ENCODE data around the gene AGAP5. TPM values are rescaled to one million over a fixed set of nuclear protein-coding genes. Genes with fewer than 3 reads are reported as not detected.

Gene AGAP5
- total and polyA plus RNA-seq, 10 of the 15 experiments (the other 5 are each of a cell fraction or from before 2014, with no cell fraction given), result 0.68 to 8.5 (median 6.7) TPM; not detected in 1

GRCh38 chr10:73646598-73647041, 51.3 kb downstream of the AGAP5 start:
- Histone ChIP-seq H4K20me1 (ENCODE audit: control insufficient read depth, insufficient read depth) (no peaks in the 10 kb centered on the region), H3K4me2 (ENCODE audit: control insufficient read depth, insufficient read depth) (no peak overlapping the region), H2AFZ (ENCODE audit: control insufficient read depth, low read depth, low read length) (no peak overlapping the region), H3K27ac (ENCODE audit: control insufficient read depth, insufficient read depth) (no peak overlapping the region), H3K4me1 (ENCODE audit: control insufficient read depth, insufficient read depth, low read length) (peaks cover 34% of the 10 kb centered on the region), H3K79me2 (ENCODE audit: control insufficient read depth, insufficient read depth, low read length) (no peaks in the 10 kb centered on the region), H3K9me3 (replicated peaks; ENCODE audit: control insufficient read depth, insufficient read depth, low read length) (no peaks in the 10 kb centered on the region), H3K9ac (ENCODE audit: control insufficient read depth, insufficient read depth, low read length) (no peak overlapping the region), H3K36me3 (ENCODE audit: control insufficient read depth in 2 of 2, insufficient read depth in 2 of 2, low read length in 1 of 2) (no peaks in the 10 kb centered on the region), H3K4me3 (no peak overlapping the region), H3K27me3 (replicated peaks in 1 of 2; ENCODE audit: control insufficient read depth in 2 of 2, insufficient read depth in 2 of 2, low read length in 1 of 2) (no peaks in the 10 kb centered on the region)
- POLR2A ChIA-PET, result interaction anchor here (0.7 kb wide), 1 partner anchor 205 kb away, joined by 5 read pairs; no protein-coding TSS in a partner anchor
- BruUV-seq (replicated peaks), result no TSS peak
- RAD21 ChIA-PET (ENCODE audit: unreplicated experiment), result interaction anchor here (5.4 kb wide), 1 partner anchor 117 kb away, joined by 96 read pairs; no protein-coding TSS in a partner anchor
- SMC1A ChIA-PET (ENCODE audit: uncharacterized antibody, unreplicated experiment), result interaction anchor here (1.2 kb wide), 1 partner anchor 117 kb away, joined by 4 read pairs; no protein-coding TSS in a partner anchor
- ATAC-seq, result no peak
- TF ChIP-seq BMI1 (IDR thresholded peaks at IDR 0.05; ENCODE audit: borderline replicate concordance) (no peak), EED (IDR thresholded peaks at IDR 0.05; ENCODE audit: low read depth) (no peak), RB1 (IDR thresholded peaks at IDR 0.05; ENCODE audit: borderline replicate concordance) (no peak), RAD21 (IDR thresholded peaks at IDR 0.05; ENCODE audit: insufficient read depth, low read depth, low read length) (no peak), E2F8 (IDR thresholded peaks at IDR 0.05; ENCODE audit: low read depth, partially characterized antibody) (no peak), CBX5 (IDR thresholded peaks at IDR 0.05; ENCODE audit: low read depth) (no peak), HDGF (IDR thresholded peaks at IDR 0.05) (no peak), POLR2AphosphoS5 (IDR thresholded peaks at IDR 0.05; ENCODE audit: low read length) (no peak), IRF5 (IDR thresholded peaks at IDR 0.05; ENCODE audit: borderline replicate concordance) (no peak), BACH1 (IDR thresholded peaks at IDR 0.05; ENCODE audit: borderline replicate concordance) (no peak), ASH2L (IDR thresholded peaks at IDR 0.05; ENCODE audit: borderline replicate concordance, low read depth) (no peak), FOXM1 (IDR thresholded peaks at IDR 0.05; ENCODE audit: low read depth, low read length) (no peak), MEF2A (IDR thresholded peaks at IDR 0.05; ENCODE audit: insufficient read depth, low read depth, low read length) (no peak), PKNOX1 (IDR thresholded peaks at IDR 0.05) (no peak), MYB (IDR thresholded peaks at IDR 0.05; ENCODE audit: borderline replicate concordance, low read depth, low read length) (no peak), IKZF1 (conservative IDR thresholded peaks at IDR 0.05) (no peak), LARP7 (IDR thresholded peaks at IDR 0.05) (no peak), SRF (IDR thresholded peaks at IDR 0.05; ENCODE audit: low read depth in 2 of 2, low read length in 2 of 2) (no peak)
- CTCF ChIA-PET, result interaction anchor here (4.4 kb wide), 1 partner anchor 117 kb away, joined by 163 read pairs; no protein-coding TSS in a partner anchor
- 86% methylated on average over 9 of the region's 9 CpGs for WGBS (ENCODE audit: insufficient coverage, insufficient replicate concordance, low lambda C conversion rate, missing lambda C conversion rate)
- DNase-seq (ENCODE audit: low read depth, low spot score), result no peak
- intact Hi-C loops (cut with micrococcal nuclease; ENCODE audit: unreplicated experiment) (no loop called here), in situ Hi-C loops (cut with MboI) (no loop called here)
- FAIRE-seq, result no peak
